Progenitor cell of endocrine pancreas (in vitro differentiated cells): Measurements from ENCODE around the gene ADARB2. TPM values are rescaled to one million over a fixed set of nuclear protein-coding genes. Genes with fewer than 3 reads are reported as not detected.

Source experiments
- DNase-seq: peaks from one replicate; pipeline ENCODE4 v3.0.0; 2021; ENCODE audit warnings: low spot score; ENCODE audit not compliant: unreplicated experiment
- H3K27ac Mint-ChIP-seq: 2 replicates; pipeline ENCODE4 v1.8.0; 2021; ENCODE audit warnings: mild to moderate bottlenecking, moderate library complexity, mixed read lengths
- H3K27me3 Mint-ChIP-seq: 2 replicates; pipeline ENCODE4 v1.8.0; 2021; ENCODE audit warnings: mixed read lengths
- H3K36me3 Mint-ChIP-seq: 2 replicates; pipeline ENCODE4 v1.8.0; 2022; ENCODE audit warnings: mixed read lengths; ENCODE audit not compliant: insufficient read depth
- H3K4me1 Mint-ChIP-seq: 2 replicates; pipeline ENCODE4 v1.8.0; 2021; ENCODE audit warnings: low read depth, mixed read lengths
- H3K4me3 Mint-ChIP-seq: 2 replicates; pipeline ENCODE4 v1.8.0; 2021; ENCODE audit warnings: low read depth, mild to moderate bottlenecking, moderate library complexity, mixed read lengths
- H3K9me3 Mint-ChIP-seq: 2 replicates; pipeline ENCODE4 v1.8.0; 2021; ENCODE audit warnings: low read depth, mixed read lengths
- total RNA-seq: library from RNA; stranded (reverse); gene quantifications from 2 replicates; pipeline ENCODE4 v1.2.1, GENCODE V29; 2021
- TF ChIP-seq, protein P1 (sequence below): fragments of 200-600 bp; sonication (generic); IDR thresholded peaks from one replicate; pipeline ENCODE4 v1.5.0; 2021; ENCODE audit warnings: antibody characterized with exemption, mild to moderate bottlenecking; ENCODE audit not compliant: unreplicated experiment

ADARB2 gene
- total RNA-seq, 1 donor from 2014 or later, result 1.3 TPM

DNA sequence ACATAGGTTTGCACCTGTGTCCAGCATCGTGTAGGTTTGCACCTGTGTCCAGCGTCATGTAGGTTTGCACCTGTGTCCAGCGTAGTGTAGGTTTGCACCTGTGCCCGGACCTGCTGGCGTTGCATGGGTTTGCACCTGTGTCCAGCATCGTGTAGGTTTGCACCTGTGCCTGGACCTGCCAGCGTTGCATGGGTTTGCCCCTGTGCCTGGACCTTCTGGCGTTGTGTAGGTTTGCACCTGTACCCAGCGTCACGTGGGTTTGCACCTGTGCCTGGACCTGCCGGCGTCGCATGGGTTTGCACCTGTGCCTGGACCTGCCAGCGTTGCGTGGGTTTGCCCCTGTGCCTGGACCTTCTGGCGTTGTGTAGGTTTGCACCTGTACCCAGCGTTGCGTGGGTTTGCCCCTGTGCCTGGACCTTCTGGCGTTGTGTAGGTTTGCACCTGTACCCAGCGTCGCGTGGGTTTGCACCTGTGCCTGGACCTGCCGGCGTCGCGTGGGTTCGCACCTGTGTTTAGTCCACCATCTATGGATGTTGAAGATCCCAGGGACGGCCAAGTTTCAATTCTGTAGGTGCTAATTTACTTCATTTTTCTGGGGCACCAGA lies 523.2 kb downstream of the ADARB2 start:
- DNase-seq, result no peak

GRCh38 chr10:1213252-1214070 lies 523.9 kb downstream of the ADARB2 start:
- no peak for DNase-seq
- Mint-ChIP-seq H3K36me3 (no peaks in the 10 kb centered on the region), H3K4me1 (no peaks in the 10 kb centered on the region), H3K27me3 (peaks cover 8% of the 10 kb centered on the region), H3K9me3 (no peaks in the 10 kb centered on the region), H3K4me3 (no peak overlapping the region), H3K27ac (no peak overlapping the region)
- TF ChIP-seq, protein P1, sequence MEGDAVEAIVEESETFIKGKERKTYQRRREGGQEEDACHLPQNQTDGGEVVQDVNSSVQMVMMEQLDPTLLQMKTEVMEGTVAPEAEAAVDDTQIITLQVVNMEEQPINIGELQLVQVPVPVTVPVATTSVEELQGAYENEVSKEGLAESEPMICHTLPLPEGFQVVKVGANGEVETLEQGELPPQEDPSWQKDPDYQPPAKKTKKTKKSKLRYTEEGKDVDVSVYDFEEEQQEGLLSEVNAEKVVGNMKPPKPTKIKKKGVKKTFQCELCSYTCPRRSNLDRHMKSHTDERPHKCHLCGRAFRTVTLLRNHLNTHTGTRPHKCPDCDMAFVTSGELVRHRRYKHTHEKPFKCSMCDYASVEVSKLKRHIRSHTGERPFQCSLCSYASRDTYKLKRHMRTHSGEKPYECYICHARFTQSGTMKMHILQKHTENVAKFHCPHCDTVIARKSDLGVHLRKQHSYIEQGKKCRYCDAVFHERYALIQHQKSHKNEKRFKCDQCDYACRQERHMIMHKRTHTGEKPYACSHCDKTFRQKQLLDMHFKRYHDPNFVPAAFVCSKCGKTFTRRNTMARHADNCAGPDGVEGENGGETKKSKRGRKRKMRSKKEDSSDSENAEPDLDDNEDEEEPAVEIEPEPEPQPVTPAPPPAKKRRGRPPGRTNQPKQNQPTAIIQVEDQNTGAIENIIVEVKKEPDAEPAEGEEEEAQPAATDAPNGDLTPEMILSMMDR, result no peak

More for the DNA sequence above, 523.2 kb downstream of the ADARB2 start:
- H3K9me3 Mint-ChIP-seq, result no peaks in the 10 kb centered on the region
- H3K4me3 Mint-ChIP-seq, result no peak overlapping the region
- TF ChIP-seq, protein P1, result no peak
- no peaks in the 10 kb centered on the region for H3K36me3 Mint-ChIP-seq
- peaks cover 8% of the 10 kb centered on the region for H3K27me3 Mint-ChIP-seq
- no peaks in the 10 kb centered on the region for H3K4me1 Mint-ChIP-seq
- no peak overlapping the region for H3K27ac Mint-ChIP-seq

- no peak for DNase-seq
- no peaks in the 10 kb centered on the region for H3K4me1 Mint-ChIP-seq
- TF ChIP-seq, protein P1, result no peak
- no peaks in the 10 kb centered on the region for H3K9me3 Mint-ChIP-seq
- no peak overlapping the region for H3K4me3 Mint-ChIP-seq
- no peaks in the 10 kb centered on the region for H3K36me3 Mint-ChIP-seq
- H3K27ac Mint-ChIP-seq, result no peak overlapping the region
- H3K27me3 Mint-ChIP-seq, result peaks cover 8% of the 10 kb centered on the region
These were observed 524.7 kb downstream of the ADARB2 start for GRCh38 chr10:1212571-1213141.

- no peaks in the 10 kb centered on the region for H3K36me3 Mint-ChIP-seq
- no peak for DNase-seq
- no peaks in the 10 kb centered on the region for H3K9me3 Mint-ChIP-seq
- TF ChIP-seq, protein P1, result no peak
- H3K4me3 Mint-ChIP-seq, result no peak overlapping the region
- H3K4me1 Mint-ChIP-seq, result no peaks in the 10 kb centered on the region
- peaks cover 8% of the 10 kb centered on the region for H3K27me3 Mint-ChIP-seq
- H3K27ac Mint-ChIP-seq, result no peak overlapping the region
These were observed 525.3 kb downstream of the ADARB2 start for GRCh38 chr10:1211844-1212570.

- Mint-ChIP-seq H3K27ac (no peak overlapping the region), H3K9me3 (no peaks in the 10 kb centered on the region), H3K36me3 (no peaks in the 10 kb centered on the region), H3K4me1 (no peaks in the 10 kb centered on the region), H3K27me3 (peaks cover 8% of the 10 kb centered on the region), H3K4me3 (no peak overlapping the region)
- TF ChIP-seq, protein P1, result no peak
- DNase-seq, result no peak
These were observed 526.7 kb downstream of the ADARB2 start for GRCh38 chr10:1210667-1211066.
